ENCODE results near the gene PRKAG2.

PRKAG2 gene

DNA sequence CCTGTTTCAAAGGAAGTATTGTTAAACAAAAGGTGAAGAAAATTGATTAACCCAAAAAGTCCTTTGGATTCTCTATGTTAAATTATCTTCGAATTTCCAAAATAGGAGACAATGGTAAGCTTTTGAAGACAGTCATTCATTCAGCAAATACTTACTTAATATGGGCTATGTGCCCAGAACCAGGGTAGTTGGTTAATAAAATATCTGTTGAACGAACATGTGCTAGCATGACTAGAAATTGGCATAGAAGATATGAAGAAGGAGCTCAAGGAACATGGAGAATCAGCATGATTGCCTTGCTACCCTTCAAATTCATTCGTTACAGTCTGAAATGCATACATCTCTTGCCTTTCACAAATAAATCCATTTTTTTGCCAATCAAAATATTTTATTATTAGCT, 234.2 kb downstream of the PRKAG2 start:
- no peak for DNase-seq (ENCODE audit: low spot score)

DNA sequence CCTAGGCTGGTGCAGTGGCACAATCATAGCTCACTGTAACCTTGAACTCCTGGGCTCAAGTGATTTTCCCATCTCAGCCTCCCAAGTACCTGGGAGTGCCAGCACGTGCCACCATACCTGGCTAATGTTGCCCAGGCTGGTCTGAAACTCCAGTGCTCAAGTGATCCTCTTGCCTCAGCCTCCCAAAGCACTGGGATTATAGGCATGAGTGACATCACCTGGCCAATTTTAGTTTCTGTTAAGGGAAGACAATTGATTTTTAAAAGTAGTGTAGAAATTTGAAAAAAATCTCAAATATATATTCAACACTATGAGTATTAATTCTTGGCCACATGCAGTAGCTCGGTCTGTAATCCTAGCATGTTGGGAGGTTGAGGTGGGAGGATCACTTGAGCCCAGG, 235.3 kb downstream of the PRKAG2 start:
- DNase-seq (ENCODE audit: low spot score): no peak

DNA sequence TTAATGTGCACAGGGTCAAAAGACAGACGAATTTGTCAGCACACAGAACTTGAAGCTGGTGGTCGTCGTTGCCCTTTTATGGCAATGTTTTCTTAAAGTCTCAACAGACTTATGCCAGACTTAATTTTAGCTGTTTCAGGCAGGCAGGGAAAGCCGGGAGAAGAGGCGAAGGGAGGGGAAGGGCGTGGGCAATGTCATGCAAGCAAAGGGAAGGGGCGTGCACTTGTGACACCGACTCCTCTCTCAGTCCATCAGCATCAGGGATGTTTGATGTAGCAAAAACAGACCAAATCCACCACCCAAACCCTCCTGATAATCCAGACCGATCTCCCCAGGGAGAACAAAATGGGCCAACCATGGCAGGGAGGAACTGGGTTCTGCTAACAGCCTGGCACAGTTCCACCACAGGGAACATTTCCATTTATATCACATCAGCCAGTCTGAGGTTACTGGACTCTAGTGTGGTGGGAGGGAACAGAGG, 239.1 kb downstream of the PRKAG2 start:
- DNase-seq (ENCODE audit: low spot score): no peak

DNA sequence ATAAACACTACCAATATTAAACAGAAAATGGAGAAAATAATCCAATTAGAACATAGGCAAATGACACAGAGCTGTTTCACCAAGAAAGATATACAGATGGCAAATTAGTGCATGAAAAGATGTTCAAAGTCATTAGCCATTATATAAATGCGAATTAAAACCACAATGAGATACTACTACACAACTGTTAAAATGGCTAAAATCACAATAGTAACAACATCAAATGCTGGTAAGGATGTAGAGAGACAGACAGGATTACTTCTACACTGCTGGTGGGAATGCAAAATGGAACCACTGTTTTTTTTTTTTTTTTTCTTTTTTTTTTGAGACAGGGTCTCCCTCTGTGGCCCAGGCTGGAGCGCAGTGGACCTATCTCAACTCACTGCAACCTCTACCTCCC, 242.3 kb downstream of the PRKAG2 start:
- no peak for DNase-seq (ENCODE audit: low spot score)

DNA sequence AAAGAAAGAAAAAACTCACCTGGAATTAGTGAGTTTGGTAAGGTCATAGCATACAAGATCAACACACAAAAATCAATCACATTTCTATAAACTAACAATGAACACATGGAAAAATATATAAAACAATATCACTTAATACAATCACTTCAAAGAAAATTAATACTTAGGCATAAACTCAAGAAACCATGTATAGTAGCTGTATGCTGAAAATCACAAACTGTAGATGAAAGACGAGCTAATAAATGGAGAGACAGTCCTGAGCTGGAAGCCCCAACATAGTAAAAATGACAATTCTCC, 243.5 kb downstream of the PRKAG2 start:
- no peak for DNase-seq (ENCODE audit: low spot score)

DNA sequence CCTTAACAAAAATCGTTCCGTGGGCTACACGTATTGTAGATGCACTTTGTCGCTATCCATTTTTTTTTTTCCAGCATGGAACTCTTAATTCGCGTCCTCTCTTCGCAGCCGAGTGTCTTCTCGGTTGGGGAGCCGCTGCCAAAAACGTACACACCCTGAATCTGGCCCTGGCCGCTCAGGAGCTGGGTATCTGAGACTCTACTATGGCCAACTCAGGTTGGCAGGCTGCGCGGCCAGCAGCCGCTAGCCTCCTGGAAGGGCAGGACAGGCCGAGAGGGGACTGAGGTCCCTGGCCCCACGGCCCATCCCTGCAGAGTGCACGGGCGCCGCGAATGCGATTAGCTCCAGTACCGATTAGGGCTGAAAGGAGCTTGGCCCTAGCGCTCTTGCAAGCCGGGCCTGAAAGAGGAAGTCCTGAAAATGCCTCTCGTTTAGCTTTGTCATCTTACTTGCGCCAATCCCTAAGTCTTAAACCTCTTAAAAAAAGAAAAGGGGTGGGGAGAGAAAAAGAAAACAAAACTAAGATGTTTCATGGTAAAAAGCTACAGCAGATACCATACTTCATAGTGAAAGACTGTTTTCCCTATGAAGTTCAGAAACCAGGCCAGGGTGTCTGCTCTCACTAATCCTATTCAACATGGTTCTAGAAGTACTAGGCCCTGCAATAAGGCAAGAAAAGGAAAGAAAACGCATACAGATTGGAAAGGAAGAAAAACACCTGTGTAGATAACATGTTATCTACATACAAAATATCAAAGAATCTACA, 244.0 kb downstream of the PRKAG2 start:
- DNase-seq (ENCODE audit: low spot score): peak; percentile 64

DNA sequence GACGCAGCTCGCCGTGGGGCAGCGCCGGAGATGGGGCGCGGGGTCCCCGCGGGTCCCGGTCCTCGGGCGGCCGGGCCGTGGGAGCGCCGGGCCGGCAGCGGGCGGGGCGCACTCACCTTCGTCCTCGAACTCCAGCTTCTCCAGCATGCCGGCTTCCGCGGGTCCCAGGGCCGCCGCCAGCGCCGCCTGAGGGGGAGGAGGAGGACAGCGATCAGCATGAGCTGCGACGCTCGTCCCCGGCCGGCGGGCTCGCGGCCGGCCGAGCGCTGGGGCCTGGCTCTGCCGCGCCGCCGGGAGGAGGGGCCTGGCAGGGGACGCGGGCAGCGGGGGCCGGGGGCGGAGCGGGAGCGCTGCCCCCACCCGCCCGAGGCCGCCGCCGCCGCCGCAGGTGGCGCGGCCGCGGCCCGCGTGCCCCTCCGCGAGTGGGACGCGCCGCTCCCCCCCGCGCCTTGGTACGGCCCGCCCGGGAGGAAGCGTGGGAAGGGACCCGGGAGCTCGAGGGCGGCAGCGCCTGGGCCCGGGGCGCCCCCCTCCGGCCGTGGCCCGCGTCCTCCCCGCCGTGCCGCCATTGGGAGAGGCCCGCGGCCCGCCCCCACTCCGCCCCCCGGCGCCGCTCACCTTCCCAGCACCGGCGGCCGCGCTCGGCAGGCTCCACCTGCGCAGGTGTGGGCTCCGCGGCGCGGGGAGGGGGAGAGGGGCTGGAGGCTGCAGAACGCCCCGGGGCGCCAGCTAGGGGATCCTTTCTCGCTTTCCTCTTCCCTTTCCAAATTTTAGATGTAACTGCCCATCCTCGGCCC, 244.8 kb downstream of the PRKAG2 start:
- peak; percentile 89 for DNase-seq (ENCODE audit: low spot score)

DNA sequence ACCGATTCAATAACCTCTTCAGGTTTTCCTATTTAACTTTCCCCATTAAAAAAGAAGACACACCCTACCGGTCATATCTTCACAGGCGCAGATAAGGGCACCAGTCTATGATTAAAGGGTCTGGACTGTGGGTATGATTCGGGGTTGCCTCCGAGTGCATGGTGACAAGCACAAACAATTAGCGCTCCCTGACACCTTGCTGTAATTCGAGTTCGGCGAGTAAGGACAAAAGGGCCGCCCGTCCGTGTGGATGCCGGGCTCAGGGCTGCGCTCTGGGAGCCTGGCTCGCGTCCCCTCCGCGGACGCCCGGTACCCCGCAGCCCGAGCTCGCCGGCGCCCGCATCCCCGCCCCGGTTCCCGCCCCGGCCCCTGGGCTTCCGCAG, 245.4 kb downstream of the PRKAG2 start:
- DNase-seq (ENCODE audit: low spot score): peak; percentile 9

DNA sequence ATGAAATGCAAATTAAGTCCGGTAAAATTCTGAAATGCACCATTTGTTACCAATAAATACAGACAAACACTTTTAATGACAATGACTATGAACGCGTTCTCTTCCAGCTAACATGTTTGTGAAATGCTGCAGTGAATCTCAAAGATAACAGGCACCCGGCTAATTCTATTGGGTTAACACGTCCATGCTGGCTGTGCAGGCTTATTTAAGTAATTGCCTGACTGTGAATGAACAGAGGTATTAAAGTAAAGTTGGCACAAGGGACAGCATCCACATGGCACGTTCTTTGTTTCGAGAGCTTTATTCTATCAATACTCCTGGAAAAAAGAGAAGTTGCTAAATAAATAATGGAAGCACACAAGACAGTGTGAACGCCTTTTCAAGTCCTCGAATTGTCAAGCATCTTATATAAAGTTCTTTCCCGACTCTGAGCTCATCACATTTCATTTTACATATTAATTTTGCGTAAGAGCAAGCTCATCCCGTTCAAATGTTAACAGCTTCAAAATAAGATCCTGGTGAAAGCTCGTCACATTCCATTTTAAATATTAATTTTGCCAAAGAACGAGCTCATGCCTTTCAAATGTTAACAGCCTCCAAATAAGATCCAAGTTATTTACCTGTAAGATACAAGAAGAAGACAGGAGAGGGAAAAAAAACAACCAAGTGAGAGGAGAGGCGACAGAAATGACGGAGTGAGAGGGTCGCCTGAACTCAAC, 245.9 kb downstream of the PRKAG2 start:
- no peak for DNase-seq (ENCODE audit: low spot score)

DNA sequence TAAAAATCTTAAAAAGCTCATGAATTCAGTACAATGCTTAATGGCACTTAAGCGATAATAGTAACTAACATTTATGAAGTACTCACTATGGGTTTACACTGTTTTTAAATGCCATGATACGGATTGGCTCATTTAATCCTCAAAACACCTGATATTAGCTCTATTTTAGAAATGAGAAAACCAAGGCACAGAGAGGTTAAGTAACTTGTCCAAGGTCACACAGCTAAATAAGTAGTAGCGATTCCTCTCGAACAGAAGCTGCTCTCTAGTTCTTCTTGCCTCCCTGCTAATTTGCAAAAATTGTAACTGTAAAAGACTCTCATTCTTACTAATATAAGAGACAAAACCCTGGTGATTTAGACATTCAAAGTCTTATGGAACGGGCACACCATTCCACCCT, 246.6 kb downstream of the PRKAG2 start:
- DNase-seq (ENCODE audit: low spot score): no peak

DNA sequence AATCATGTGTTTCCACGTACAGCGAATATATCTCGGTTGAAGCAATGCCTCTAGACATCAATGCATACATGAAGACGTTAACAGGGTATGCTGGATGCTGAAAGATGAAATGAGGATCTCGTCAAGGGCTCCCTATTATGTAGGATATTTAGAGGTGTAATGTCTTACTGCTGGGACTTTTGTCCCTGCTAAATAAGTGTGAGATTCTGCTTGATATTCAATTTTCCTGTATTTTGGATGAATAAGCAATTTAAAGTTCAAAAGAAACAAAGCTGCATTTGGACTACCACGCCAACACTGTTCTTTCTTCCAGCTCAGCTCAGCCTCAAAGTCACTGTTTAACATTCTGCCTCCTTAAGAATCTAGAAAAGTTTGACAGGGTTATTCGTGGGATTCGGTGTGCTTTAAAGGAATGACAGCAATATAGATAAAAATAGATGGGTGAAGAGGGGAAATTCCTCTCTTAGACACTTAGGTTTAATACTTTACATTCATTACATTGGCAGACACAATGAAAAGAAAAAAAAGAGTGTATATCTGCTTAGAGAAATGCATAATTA, 247.1 kb downstream of the PRKAG2 start:
- no peak for DNase-seq (ENCODE audit: low spot score)

DNA sequence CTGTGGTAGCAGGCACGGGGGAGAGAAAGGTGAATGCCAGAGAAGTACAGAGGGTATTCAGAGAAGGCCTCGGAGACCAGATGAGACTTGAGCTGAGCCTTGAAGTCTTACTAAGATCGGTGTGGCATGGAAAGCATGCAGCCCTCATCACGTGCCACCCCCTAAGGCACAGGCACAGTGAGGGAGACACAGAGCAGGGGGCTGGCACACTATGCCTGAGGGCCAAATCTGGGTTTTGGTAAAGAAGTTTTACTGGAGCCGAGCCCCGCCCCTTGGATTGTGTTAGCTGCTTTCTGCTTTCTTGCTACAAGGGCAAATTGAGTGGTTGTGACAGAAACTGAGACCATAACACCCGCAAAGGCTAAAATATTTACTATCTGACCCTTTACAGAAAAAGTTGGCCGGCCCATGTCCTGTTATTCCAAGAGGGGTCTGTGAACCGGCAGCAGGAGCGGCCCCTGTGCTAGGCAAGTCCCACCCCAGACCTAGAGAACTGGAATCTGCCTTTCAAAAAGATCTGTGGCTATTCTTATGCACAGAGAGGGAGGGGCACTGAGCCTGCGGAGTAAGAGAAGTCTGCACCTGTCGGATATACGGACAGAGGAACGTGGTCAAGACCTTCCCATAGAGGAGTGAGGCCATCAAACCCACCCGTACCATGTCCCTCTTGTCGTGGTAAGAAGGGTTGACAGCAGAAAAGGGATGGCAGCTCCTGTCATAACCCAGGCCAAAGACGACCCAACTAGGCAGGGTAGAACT, 247.9 kb downstream of the PRKAG2 start:
- no peak for DNase-seq (ENCODE audit: low spot score)

DNA sequence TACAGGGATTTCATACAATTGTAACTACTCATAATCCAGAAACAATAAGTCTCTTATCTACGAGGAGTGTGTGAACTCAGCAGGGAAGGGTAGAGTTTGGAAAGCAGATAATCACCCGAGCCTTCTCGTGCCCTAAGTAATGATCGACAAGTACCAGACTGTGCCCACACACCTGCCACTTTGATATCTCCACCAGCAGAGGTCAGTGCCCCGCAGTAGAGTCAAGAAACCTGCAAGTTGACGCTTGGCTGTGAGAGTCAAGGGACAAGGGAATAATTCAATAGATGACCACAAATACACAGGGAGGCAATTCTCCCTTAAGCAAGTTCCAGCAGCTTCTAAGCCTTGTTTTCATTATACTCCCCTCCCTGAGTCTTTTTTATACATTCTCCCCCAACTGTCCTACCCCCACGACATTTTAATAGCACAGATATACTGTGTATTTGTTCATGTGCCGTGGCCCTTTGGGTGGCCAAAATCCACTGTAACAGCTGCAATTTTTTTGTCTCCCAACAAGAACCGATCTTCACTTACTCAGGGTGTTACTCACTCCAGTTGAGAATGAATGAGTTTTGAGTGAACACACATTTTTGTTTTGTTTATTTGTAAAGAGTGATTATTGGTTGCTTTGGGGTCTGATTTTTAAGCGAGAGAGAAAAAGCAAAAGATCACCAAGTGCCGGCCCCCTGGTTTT, 250.3 kb downstream of the PRKAG2 start:
- peak; percentile 26 for DNase-seq (ENCODE audit: low spot score)

DNA sequence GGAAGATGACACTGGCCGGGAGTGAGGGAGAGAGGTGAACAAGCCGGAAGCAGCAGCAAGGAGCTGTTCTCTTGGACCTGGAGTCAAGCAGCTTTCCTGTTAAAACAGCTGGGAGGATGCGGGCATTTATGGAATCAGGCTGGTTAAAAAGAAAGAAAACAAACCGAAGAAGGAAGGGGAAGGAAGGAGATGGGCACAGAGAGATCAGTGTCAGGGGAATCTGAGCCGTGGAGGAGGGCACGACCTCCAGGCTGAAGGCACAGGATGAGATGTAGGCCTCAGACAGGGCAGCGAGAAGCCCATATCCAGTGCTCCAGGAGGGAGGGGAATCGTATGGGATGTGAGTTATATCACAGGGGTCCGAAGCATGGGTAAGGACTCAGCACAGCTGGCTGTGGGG, 251.3 kb downstream of the PRKAG2 start:
- DNase-seq (ENCODE audit: low spot score): no peak

DNA sequence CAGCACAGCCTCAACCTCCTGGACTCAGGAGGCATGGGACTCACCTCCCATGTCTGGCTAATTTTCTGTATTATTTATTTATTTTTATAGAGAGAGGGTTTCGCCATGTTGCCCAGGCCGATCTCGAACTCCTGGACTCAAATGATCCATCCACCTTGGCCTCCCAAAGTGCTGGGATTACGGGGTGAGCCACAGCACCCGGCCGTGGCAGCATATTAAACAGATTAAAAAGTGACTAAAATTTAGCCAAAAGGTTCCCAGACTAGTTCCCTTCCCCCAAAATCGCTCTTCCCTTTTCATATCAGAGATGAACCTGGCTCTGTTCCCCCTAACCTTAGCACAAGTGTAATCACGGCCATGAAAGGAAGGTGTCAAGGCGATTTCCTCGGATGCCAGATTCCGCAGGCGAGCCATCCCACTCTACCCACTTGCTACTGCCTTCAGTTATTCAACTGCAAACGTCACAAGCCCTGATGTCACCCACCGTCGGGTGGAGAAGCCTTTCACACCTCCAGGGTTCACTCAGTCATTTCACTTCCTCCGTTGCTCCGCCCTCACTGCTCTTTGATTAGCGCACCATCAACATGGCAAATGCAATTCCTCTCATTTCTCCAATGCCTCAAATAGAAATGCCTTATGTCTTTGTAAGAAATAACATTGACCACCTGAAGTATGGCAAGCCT, 252.5 kb downstream of the PRKAG2 start:
- no peak for DNase-seq (ENCODE audit: low spot score)

DNA sequence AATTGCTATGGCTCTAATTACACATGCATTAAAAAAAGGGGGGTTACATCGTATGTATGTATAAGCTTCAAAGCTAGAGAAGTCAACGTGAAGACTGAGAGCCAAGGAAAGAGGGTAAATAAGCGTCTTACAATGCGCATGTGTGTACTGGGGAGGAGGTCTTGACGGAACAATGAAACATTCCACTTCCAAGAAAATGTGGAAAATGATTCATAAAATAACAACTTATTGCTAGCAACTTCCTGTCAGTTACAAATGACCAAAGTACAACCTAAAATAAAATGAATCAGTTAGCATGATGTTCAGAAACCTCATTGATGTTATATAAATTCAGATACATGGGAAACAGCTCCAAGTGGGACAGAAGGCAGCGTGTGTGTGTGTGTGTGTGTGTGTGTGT, 253.1 kb downstream of the PRKAG2 start:
- DNase-seq (ENCODE audit: low spot score): no peak

DNA sequence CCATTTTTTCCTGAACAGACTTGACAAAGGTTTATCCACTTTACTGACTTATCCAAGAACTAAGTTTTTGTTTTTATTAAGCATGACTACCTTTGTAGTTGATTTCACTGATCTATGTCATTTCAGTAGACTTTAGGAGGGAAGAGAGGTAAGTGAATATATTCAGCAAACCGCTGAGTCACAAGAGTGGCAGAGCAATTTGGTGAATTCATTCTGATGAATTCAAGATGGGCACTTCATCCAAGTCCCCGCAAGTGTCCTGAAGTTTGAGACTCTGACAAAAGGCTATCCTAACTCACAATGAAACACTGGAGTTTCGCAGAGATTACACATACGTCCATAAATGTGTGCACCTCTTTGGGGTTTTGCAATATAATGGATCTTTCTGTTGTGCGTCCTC, 255.0 kb downstream of the PRKAG2 start:
- no peak for DNase-seq (ENCODE audit: low spot score)

DNA sequence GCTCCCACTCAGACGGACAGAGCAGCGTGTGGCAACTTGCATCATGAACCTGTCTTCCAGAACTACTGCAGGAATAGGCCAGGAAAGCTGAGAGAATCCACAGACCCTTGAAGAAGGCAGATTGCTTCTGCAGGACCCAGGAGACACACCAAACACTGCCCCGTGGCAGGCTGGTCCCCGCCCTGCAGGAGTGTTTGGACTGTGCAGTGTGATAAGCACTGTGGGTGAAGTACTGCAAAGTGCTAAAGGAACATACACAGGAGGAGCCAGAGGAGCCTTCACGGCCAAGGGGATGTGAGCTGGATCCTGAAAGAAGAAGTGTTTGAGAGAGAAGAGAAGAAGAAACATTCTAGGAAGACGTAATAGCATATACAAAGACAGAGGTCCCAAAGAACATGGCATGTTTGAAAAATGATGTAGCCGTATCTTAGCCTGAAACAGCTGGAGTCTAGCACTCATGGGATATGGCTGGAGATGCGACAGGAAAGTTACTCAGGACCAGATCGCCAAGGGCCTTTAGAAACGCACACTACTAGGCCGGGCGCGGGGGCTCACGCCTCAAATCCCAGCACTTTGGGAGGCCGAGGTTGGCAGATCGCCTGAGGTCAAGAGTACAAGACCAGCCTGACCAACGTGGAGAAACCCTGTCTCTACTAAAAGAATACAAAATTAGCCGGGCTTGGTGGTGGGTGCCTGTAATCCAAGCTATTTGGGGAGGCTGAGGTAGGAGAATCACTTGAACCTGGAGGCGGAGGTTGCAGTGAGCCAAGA, 260.3 kb downstream of the PRKAG2 start:
- no peak for DNase-seq (ENCODE audit: low spot score)

DNA sequence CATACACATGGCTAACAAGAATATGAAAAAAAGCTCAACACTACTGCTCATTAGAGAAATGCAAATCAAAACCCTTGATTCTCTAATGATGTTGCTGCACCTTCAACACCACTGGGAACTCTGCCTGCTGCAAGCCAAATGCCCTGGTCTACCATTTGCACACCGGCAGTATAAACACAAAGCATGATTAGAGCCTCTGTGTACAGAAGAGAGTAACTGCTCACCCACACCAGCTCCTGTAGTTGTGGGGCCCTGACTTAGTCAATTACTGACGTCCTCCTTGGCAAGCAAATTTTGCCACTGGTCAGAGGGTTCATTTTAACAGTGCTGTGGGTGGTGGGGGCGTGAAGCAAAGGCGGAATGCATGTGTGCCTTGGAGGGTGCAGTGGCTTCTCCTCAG, 261.1 kb downstream of the PRKAG2 start:
- DNase-seq (ENCODE audit: low spot score): no peak

DNA sequence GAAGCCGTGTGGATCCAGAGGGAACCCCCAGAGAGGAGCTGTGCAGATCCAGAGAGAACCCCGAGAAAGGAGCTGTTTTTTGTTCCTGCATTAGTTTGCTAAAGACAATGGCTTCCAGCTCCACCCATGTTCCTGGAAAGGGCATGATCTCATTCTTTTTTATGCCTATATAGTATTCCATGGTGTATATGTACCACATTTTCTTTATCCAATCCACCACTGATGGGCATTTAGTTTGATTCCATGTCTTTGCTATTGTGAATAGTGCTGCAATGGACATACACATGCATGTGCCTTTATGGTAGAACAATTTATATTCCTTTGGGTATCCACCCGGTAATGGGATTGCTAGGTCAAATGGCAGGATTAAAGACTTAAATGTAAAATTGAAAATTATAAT, 261.9 kb downstream of the PRKAG2 start:
- no peak for DNase-seq (ENCODE audit: low spot score)

Data from CD4-positive, alpha-beta T cell treated with Interleukin-6 at 100 ng/mL for 8 hours (primary cell).